ENCODE results near the gene TRIM37.

TRIM37 gene

GRCh38 chr17:59101178-59101577, 5.5 kb downstream of the TRIM37 start:
- TF ChIP-seq TAF1 (IDR thresholded peaks at IDR 0.05; ENCODE audit: low read depth) (no peak), YY1 (IDR thresholded peaks at IDR 0.05; ENCODE audit: low read depth) (no peak)

GRCh38 chr17:59097876-59098275, 8.8 kb downstream of the TRIM37 start:
- no peak for TF ChIP-seq ZBTB7A (IDR thresholded peaks at IDR 0.05; ENCODE audit: low read depth)
- no peak for TF ChIP-seq MAX (IDR thresholded peaks at IDR 0.05)
- TF ChIP-seq NFIC (IDR thresholded peaks at IDR 0.05), result no peak
- no peak for TF ChIP-seq TAF1 (IDR thresholded peaks at IDR 0.05; ENCODE audit: low read depth)
- no peak for TF ChIP-seq YY1 (IDR thresholded peaks at IDR 0.05; ENCODE audit: low read depth)
- TF ChIP-seq EP300 (IDR thresholded peaks at IDR 0.05; ENCODE audit: borderline replicate concordance), result no peak

- TF ChIP-seq TAF1 (IDR thresholded peaks at IDR 0.05; ENCODE audit: low read depth), result no peak
- TF ChIP-seq EP300 (IDR thresholded peaks at IDR 0.05; ENCODE audit: borderline replicate concordance), result no peak
- no peak for TF ChIP-seq USF1 (IDR thresholded peaks at IDR 0.05)
- TF ChIP-seq TEAD4 (IDR thresholded peaks at IDR 0.05), result no peak
- no peak for TF ChIP-seq CEBPB (IDR thresholded peaks at IDR 0.05)
- no peak for TF ChIP-seq FOXM1 (IDR thresholded peaks at IDR 0.05; ENCODE audit: borderline replicate concordance, low read depth)
- TF ChIP-seq MAX (IDR thresholded peaks at IDR 0.05), result no peak
- no peak for TF ChIP-seq EGR1 (IDR thresholded peaks at IDR 0.05)
- TF ChIP-seq RAD21 (IDR thresholded peaks at IDR 0.05; ENCODE audit: low read depth), result no peak
- TF ChIP-seq TCF12 (IDR thresholded peaks at IDR 0.05; ENCODE audit: low read depth), result no peak
- no peak for TF ChIP-seq ZBTB7A (IDR thresholded peaks at IDR 0.05; ENCODE audit: low read depth)
- TF ChIP-seq NFIC (IDR thresholded peaks at IDR 0.05), result no peak
- no peak for TF ChIP-seq REST (IDR thresholded peaks at IDR 0.05; ENCODE audit: low read depth)
- no peak for TF ChIP-seq YY1 (IDR thresholded peaks at IDR 0.05; ENCODE audit: low read depth)
- no peak for TF ChIP-seq CREB1 (IDR thresholded peaks at IDR 0.05; ENCODE audit: low read depth)
Measured at GRCh38 chr17:59094861-59095530, 11.7 kb downstream of the TRIM37 start.

GRCh38 chr17:59093702-59094231, 12.9 kb downstream of the TRIM37 start:
- TF ChIP-seq YY1 (IDR thresholded peaks at IDR 0.05; ENCODE audit: low read depth), result no peak
- TF ChIP-seq EP300 (IDR thresholded peaks at IDR 0.05; ENCODE audit: borderline replicate concordance), result no peak
- no peak for TF ChIP-seq REST (IDR thresholded peaks at IDR 0.05; ENCODE audit: low read depth)
- no peak for TF ChIP-seq CREB1 (IDR thresholded peaks at IDR 0.05; ENCODE audit: low read depth)
- TF ChIP-seq CEBPB (IDR thresholded peaks at IDR 0.05), result no peak
- TF ChIP-seq MAX (IDR thresholded peaks at IDR 0.05), result no peak
- TF ChIP-seq FOXM1 (IDR thresholded peaks at IDR 0.05; ENCODE audit: borderline replicate concordance, low read depth), result no peak
- no peak for TF ChIP-seq EGR1 (IDR thresholded peaks at IDR 0.05)
- no peak for TF ChIP-seq TCF12 (IDR thresholded peaks at IDR 0.05; ENCODE audit: low read depth)
- no peak for TF ChIP-seq ZBTB7A (IDR thresholded peaks at IDR 0.05; ENCODE audit: low read depth)
- TF ChIP-seq TAF1 (IDR thresholded peaks at IDR 0.05; ENCODE audit: low read depth), result no peak
- no peak for TF ChIP-seq RAD21 (IDR thresholded peaks at IDR 0.05; ENCODE audit: low read depth)
- TF ChIP-seq USF1 (IDR thresholded peaks at IDR 0.05), result no peak
- no peak for TF ChIP-seq TEAD4 (IDR thresholded peaks at IDR 0.05)
- no peak for TF ChIP-seq NFIC (IDR thresholded peaks at IDR 0.05)

GRCh38 chr17:59093145-59093701, 13.5 kb downstream of the TRIM37 start:
- no peak for TF ChIP-seq YY1 (IDR thresholded peaks at IDR 0.05; ENCODE audit: low read depth)
- no peak for TF ChIP-seq TAF1 (IDR thresholded peaks at IDR 0.05; ENCODE audit: low read depth)
- no peak for TF ChIP-seq CEBPB (IDR thresholded peaks at IDR 0.05)
- TF ChIP-seq USF1 (IDR thresholded peaks at IDR 0.05), result no peak
- no peak for TF ChIP-seq RAD21 (IDR thresholded peaks at IDR 0.05; ENCODE audit: low read depth)
- TF ChIP-seq REST (IDR thresholded peaks at IDR 0.05; ENCODE audit: low read depth), result no peak

All from Ishikawa (cell line).